Measurements from ENCODE around the gene SHF. TPM values are rescaled to one million over a fixed set of nuclear protein-coding genes. Genes with fewer than 3 reads are reported as not detected.
A peak's percentile ranks its signal among the peaks of the same experiment; 100 is the strongest.
"Not testable (repeated sequence)": the region's sequence is repeated elsewhere in the genome, so short reads cannot be mapped to it uniquely, and the experiment has no call there.

SHF gene
- total RNA-seq: 10 to 100 TPM; 17.5 to 30.5 (median 19.2) TPM

- H3K4me3 Mint-ChIP-seq: peak within 1 kb of the TSS; percentile 91
- ATAC-seq: peak; percentile 78
- H3K27me3 Mint-ChIP-seq (ENCODE audit: low read depth): peaks cover 7% of the 10 kb centered on the region
- peak; percentile 82 for DNase-seq
- H3K36me3 Mint-ChIP-seq (ENCODE audit: insufficient read depth): no peaks in the 10 kb centered on the region
- peaks cover 36% of the 10 kb centered on the region for H3K4me1 Mint-ChIP-seq (ENCODE audit: low read depth)
- H3K9me3 Mint-ChIP-seq: no peaks in the 10 kb centered on the region
Observed at GRCh38 chr15:45187894-45188830, at the start of gene SHF. Gene SHF, minus strand, starts transcription at chr15:45187966. Its CDS starts 15 bp downstream, at chr15:45187951.

GRCh38 chr15:45236806-45237205 is 49.0 kb upstream of the SHF start:
- not testable (repeated sequence) for H3K36me3 Mint-ChIP-seq (ENCODE audit: insufficient read depth); H3K4me1 Mint-ChIP-seq (ENCODE audit: low read depth); ATAC-seq; DNase-seq; H3K27me3 Mint-ChIP-seq (ENCODE audit: low read depth); H3K4me3 Mint-ChIP-seq
- peaks cover 56% of the 10 kb centered on the region for H3K9me3 Mint-ChIP-seq

- no peak for ATAC-seq
- Mint-ChIP-seq H3K4me1 (ENCODE audit: low read depth) (no peaks in the 10 kb centered on the region), H3K4me3 (no peak overlapping the region), H3K36me3 (ENCODE audit: insufficient read depth) (peaks cover 3% of the 10 kb centered on the region), H3K9me3 (peaks cover 42% of the 10 kb centered on the region), H3K27me3 (ENCODE audit: low read depth) (peaks cover 9% of the 10 kb centered on the region)
- no peak for DNase-seq
Observed at GRCh38 chr15:45234562-45235235, 46.9 kb upstream of the SHF start.

GRCh38 chr15:45231864-45232562 is 44.2 kb upstream of the SHF start:
- peaks cover 29% of the 10 kb centered on the region for H3K9me3 Mint-ChIP-seq
- peaks cover 7% of the 10 kb centered on the region for H3K27me3 Mint-ChIP-seq (ENCODE audit: low read depth)
- H3K36me3 Mint-ChIP-seq (ENCODE audit: insufficient read depth): no peaks in the 10 kb centered on the region
- H3K4me1 Mint-ChIP-seq (ENCODE audit: low read depth): no peaks in the 10 kb centered on the region
- no peak overlapping the region for H3K4me3 Mint-ChIP-seq
- DNase-seq (no peak), ATAC-seq (no peak)

- H3K4me3 Mint-ChIP-seq: no peak overlapping the region
Observed at GRCh38 chr15:45231132-45231531, 43.4 kb upstream of the SHF start.

GRCh38 chr15:45230245-45230965 is 42.6 kb upstream of the SHF start:
- H3K36me3 Mint-ChIP-seq (ENCODE audit: insufficient read depth): no peaks in the 10 kb centered on the region
- no peak for DNase-seq
- no peaks in the 10 kb centered on the region for H3K4me1 Mint-ChIP-seq (ENCODE audit: low read depth)
- no peak for ATAC-seq
- peaks cover 11% of the 10 kb centered on the region for H3K27me3 Mint-ChIP-seq (ENCODE audit: low read depth)
- H3K9me3 Mint-ChIP-seq: peaks cover 15% of the 10 kb centered on the region
- no peak overlapping the region for H3K4me3 Mint-ChIP-seq

More at GRCh38 chr15:45231132-45231531, 43.4 kb upstream of the SHF start:
- H3K27me3 Mint-ChIP-seq (ENCODE audit: low read depth): peaks cover 11% of the 10 kb centered on the region
- DNase-seq (no peak), ATAC-seq (no peak)
- H3K4me1 Mint-ChIP-seq (ENCODE audit: low read depth): no peaks in the 10 kb centered on the region
- peaks cover 20% of the 10 kb centered on the region for H3K9me3 Mint-ChIP-seq
- H3K36me3 Mint-ChIP-seq (ENCODE audit: insufficient read depth): no peaks in the 10 kb centered on the region

- no peaks in the 10 kb centered on the region for H3K4me1 Mint-ChIP-seq (ENCODE audit: low read depth)
- H3K4me3 Mint-ChIP-seq: no peak overlapping the region
- no peak for DNase-seq
- peaks cover 14% of the 10 kb centered on the region for H3K27me3 Mint-ChIP-seq (ENCODE audit: low read depth)
- peaks cover 13% of the 10 kb centered on the region for H3K9me3 Mint-ChIP-seq
- H3K36me3 Mint-ChIP-seq (ENCODE audit: insufficient read depth): no peaks in the 10 kb centered on the region
- no peak for ATAC-seq
Observed at GRCh38 chr15:45228931-45229330, 41.2 kb upstream of the SHF start.

- Mint-ChIP-seq H3K27me3 (ENCODE audit: low read depth) (peaks cover 26% of the 10 kb centered on the region), H3K36me3 (ENCODE audit: insufficient read depth) (no peaks in the 10 kb centered on the region), H3K9me3 (no peaks in the 10 kb centered on the region), H3K4me1 (ENCODE audit: low read depth) (no peaks in the 10 kb centered on the region), H3K4me3 (no peak overlapping the region)
- DNase-seq (no peak), ATAC-seq (no peak)
Observed at GRCh38 chr15:45225506-45226273, 37.9 kb upstream of the SHF start.

- Mint-ChIP-seq H3K9me3 (no peaks in the 10 kb centered on the region), H3K4me3 (no peak overlapping the region), H3K27me3 (ENCODE audit: low read depth) (peaks cover 33% of the 10 kb centered on the region), H3K4me1 (ENCODE audit: low read depth) (no peaks in the 10 kb centered on the region), H3K36me3 (ENCODE audit: insufficient read depth) (no peaks in the 10 kb centered on the region)
- no peak for ATAC-seq
- no peak for DNase-seq
Observed at GRCh38 chr15:45224621-45225217, 37.0 kb upstream of the SHF start.

GRCh38 chr15:45221967-45222366 is 34.2 kb upstream of the SHF start:
- DNase-seq (no peak), ATAC-seq (no peak)
- Mint-ChIP-seq H3K4me1 (ENCODE audit: low read depth) (no peaks in the 10 kb centered on the region), H3K36me3 (ENCODE audit: insufficient read depth) (no peaks in the 10 kb centered on the region), H3K4me3 (no peak overlapping the region), H3K9me3 (no peaks in the 10 kb centered on the region), H3K27me3 (ENCODE audit: low read depth) (peaks cover 34% of the 10 kb centered on the region)

GRCh38 chr15:45221053-45221599 is 33.4 kb upstream of the SHF start:
- no peaks in the 10 kb centered on the region for H3K4me1 Mint-ChIP-seq (ENCODE audit: low read depth)
- H3K9me3 Mint-ChIP-seq: no peaks in the 10 kb centered on the region
- H3K4me3 Mint-ChIP-seq: no peak overlapping the region
- DNase-seq (no peak), ATAC-seq (no peak)
- H3K36me3 Mint-ChIP-seq (ENCODE audit: insufficient read depth): no peaks in the 10 kb centered on the region
- H3K27me3 Mint-ChIP-seq (ENCODE audit: low read depth): peaks cover 30% of the 10 kb centered on the region

GRCh38 chr15:45212493-45212892 is 24.7 kb upstream of the SHF start:
- no peak for DNase-seq
- Mint-ChIP-seq H3K36me3 (ENCODE audit: insufficient read depth) (no peaks in the 10 kb centered on the region), H3K4me3 (no peak overlapping the region), H3K27me3 (ENCODE audit: low read depth) (peaks cover 13% of the 10 kb centered on the region), H3K4me1 (ENCODE audit: low read depth) (no peaks in the 10 kb centered on the region), H3K9me3 (no peaks in the 10 kb centered on the region)
- no peak for ATAC-seq

GRCh38 chr15:45205192-45205591 is 17.4 kb upstream of the SHF start:
- Mint-ChIP-seq H3K27me3 (ENCODE audit: low read depth) (peaks cover 15% of the 10 kb centered on the region), H3K4me1 (ENCODE audit: low read depth) (peaks cover 7% of the 10 kb centered on the region), H3K36me3 (ENCODE audit: insufficient read depth) (no peaks in the 10 kb centered on the region), H3K4me3 (no peak overlapping the region), H3K9me3 (no peaks in the 10 kb centered on the region)
- ATAC-seq (peak; percentile 45 to 49), DNase-seq (peak; percentile 36)
